ENCODE results near the gene CNR1. TPM values are rescaled to one million over a fixed set of nuclear protein-coding genes. Genes with fewer than 3 reads are reported as not detected.

The CNR1 gene
- total and polyA plus RNA-seq, 7 donors = under 0.01 to 27.7 (median 19.1) TPM

DNA sequence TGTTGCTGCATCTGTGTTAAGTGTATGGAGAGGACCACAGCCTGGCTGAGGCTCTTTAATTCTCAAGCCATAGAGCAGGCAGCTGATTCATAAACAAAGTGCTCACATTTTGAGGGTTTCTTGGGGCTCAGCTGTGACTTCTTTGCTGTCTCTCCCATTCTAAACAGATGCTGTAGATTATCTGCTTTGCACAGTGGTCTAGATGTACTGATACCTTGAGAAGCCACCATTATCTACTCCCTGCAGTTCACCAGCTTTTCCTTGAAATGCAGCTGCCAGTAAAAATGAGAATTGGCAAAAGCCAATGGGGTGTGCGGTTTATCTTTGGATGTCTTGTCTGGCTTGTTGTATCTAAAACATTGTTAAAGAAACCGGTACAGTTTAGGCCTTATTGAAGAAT is 5.2 kb upstream of the CNR1 start:
- WGBS, 2 donors = 93 to 95% methylated on average over 2 of the region's 2 CpGs
- no peak overlapping the region for H3K4me3 ChIP-seq
- TF ChIP-seq POLR2AphosphoS5 (IDR thresholded peaks at IDR 0.05) (no peak), EP300 (IDR thresholded peaks at IDR 0.05) (no peak), POLR2A (IDR thresholded peaks at IDR 0.05) (no peak)
- TF ChIP-seq, protein P1, sequence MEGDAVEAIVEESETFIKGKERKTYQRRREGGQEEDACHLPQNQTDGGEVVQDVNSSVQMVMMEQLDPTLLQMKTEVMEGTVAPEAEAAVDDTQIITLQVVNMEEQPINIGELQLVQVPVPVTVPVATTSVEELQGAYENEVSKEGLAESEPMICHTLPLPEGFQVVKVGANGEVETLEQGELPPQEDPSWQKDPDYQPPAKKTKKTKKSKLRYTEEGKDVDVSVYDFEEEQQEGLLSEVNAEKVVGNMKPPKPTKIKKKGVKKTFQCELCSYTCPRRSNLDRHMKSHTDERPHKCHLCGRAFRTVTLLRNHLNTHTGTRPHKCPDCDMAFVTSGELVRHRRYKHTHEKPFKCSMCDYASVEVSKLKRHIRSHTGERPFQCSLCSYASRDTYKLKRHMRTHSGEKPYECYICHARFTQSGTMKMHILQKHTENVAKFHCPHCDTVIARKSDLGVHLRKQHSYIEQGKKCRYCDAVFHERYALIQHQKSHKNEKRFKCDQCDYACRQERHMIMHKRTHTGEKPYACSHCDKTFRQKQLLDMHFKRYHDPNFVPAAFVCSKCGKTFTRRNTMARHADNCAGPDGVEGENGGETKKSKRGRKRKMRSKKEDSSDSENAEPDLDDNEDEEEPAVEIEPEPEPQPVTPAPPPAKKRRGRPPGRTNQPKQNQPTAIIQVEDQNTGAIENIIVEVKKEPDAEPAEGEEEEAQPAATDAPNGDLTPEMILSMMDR (IDR thresholded peaks at IDR 0.05) = no peak
- intact Hi-C loops (cut with DNase I) = no loop called here
- no peak overlapping the region for H3K27ac ChIP-seq
- H3K9me3 ChIP-seq = no peaks in the 10 kb centered on the region
- DNase-seq = no peak
- peaks cover 0 to 13% (median 4%) of the 10 kb centered on the region in 4 donors for H3K4me1 ChIP-seq
- H3K27me3 ChIP-seq = peaks cover 0 to 10% (median 3%) of the 10 kb centered on the region in 3 donors
- no peaks in the 10 kb centered on the region for H3K36me3 ChIP-seq

- Histone ChIP-seq H3K36me3 (no peaks in the 10 kb centered on the region), H3K27me3 (peaks cover 0 to 29% (median 3%) of the 10 kb centered on the region in 3 donors), H3K4me3 (no peak overlapping the region), H3K9me3 (no peaks in the 10 kb centered on the region), H3K27ac (no peak overlapping the region), H3K4me1 (peaks cover 0 to 22% (median 9%) of the 10 kb centered on the region in 4 donors)
- DNase-seq = no peak
- intact Hi-C loops (cut with DNase I) = loop anchor here (5.0 kb wide), 1 partner anchor 36 kb away; no protein-coding TSS in a partner anchor
- no peak for TF ChIP-seq POLR2A (IDR thresholded peaks at IDR 0.05)
- TF ChIP-seq POLR2AphosphoS5 (IDR thresholded peaks at IDR 0.05) = no peak
- no peak for TF ChIP-seq EP300 (IDR thresholded peaks at IDR 0.05)
- TF ChIP-seq, protein P1 (IDR thresholded peaks at IDR 0.05) = no peak
- 34 to 72% methylated on average over 3 of the region's 3 CpGs for whole genome bisulfite sequencing, 2 donors
These were observed 2.2 kb upstream of the CNR1 start for GRCh38 chr6:88168362-88168761.

GRCh38 chr6:88167352-88167937 is 1.3 kb upstream of the CNR1 start:
- H3K9me3 ChIP-seq = no peaks in the 10 kb centered on the region
- TF ChIP-seq POLR2A (IDR thresholded peaks at IDR 0.05) (no peak), EP300 (IDR thresholded peaks at IDR 0.05) (no peak), POLR2AphosphoS5 (IDR thresholded peaks at IDR 0.05) (no peak)
- TF ChIP-seq, protein P1 (IDR thresholded peaks at IDR 0.05) = no peak
- DNase-seq = peak; percentile 67
- H3K27ac ChIP-seq = peak overlapping the region in 3 of 4 donors; percentile 80 to 84 (median 82)
- H3K36me3 ChIP-seq = no peaks in the 10 kb centered on the region
- H3K4me1 ChIP-seq = peaks cover 0 to 22% (median 14%) of the 10 kb centered on the region in 4 donors
- H3K4me3 ChIP-seq = peak overlapping the region; percentile 51 to 72 (median 68)
- H3K27me3 ChIP-seq = peaks cover 0 to 35% (median 3%) of the 10 kb centered on the region in 3 donors
- intact Hi-C loops (cut with DNase I) = loop anchor here (5.0 kb wide), 1 partner anchor 35 kb away; no protein-coding TSS in a partner anchor
- 2 to 6% methylated on average over 40 of the region's 40 CpGs for WGBS, 2 donors

GRCh38 chr6:88166493-88167351 is 575 bp upstream of the CNR1 start:
- Histone ChIP-seq H3K4me3 (peak overlapping the region; percentile 51 to 72 (median 68)), H3K27me3 (peaks cover 0 to 35% (median 3%) of the 10 kb centered on the region in 3 donors), H3K27ac (peak overlapping the region; percentile 40 to 84 (median 81)), H3K9me3 (no peaks in the 10 kb centered on the region), H3K4me1 (peaks cover 0 to 27% (median 18%) of the 10 kb centered on the region in 4 donors), H3K36me3 (no peaks in the 10 kb centered on the region)
- 0 to 1% methylated on average over 103 of the region's 103 CpGs for WGBS, 2 donors
- no peak for TF ChIP-seq EP300 (IDR thresholded peaks at IDR 0.05)
- TF ChIP-seq POLR2AphosphoS5 (IDR thresholded peaks at IDR 0.05) = peak in 1 of 4 donors; percentile 1
- intact Hi-C loops (cut with DNase I) = loop anchor here (5.0 kb wide), 1 partner anchor 34 kb away; no protein-coding TSS in a partner anchor
- no peak for DNase-seq

All from sigmoid colon (tissue), 7 donors.